H1 (cell line): ENCODE measurements around the gene KPNA4. TPM values are rescaled to one million over a fixed set of nuclear protein-coding genes. Genes with fewer than 3 reads are reported as not detected.

Experiments used
- CTCF ChIA-PET: fragments of 300-600 bp; sonication (Branson Sonifier 250); formaldehyde crosslinking; loops from one replicate; lab custom pipeline; 2021; ENCODE audit not compliant: partially characterized antibody; lab: Charles Lee
- POLR2A ChIA-PET: fragments of 300-600 bp; sonication (Branson Sonifier 250); formaldehyde crosslinking; loops from one replicate; lab custom pipeline; 2021; ENCODE audit warnings: inconsistent platforms; ENCODE audit not compliant: partially characterized antibody; lab: Charles Lee
- DNase-seq, 2 experiments: peaks; one replicate each; pipeline versions ENCODE4 v3.0.0 to v3.0.0-alpha.2; 2010 to 2022; ENCODE audit warnings: low spot score in 2 of 2, low read depth in 1 of 2, mixed read lengths in 1 of 2
- FAIRE-seq: peaks from 2 replicates; lab custom pipeline; 2011; peaks lifted over from hg19 to GRCh38; lab: Jason Lieb, UNC
- H2AFZ ChIP-seq: 2 replicates; pipeline ENCODE4 v1.8.1; 2012; ENCODE audit warnings: low read length, inconsistent platforms
- H2AK5ac ChIP-seq: 2 replicates; pipeline ENCODE4 v1.6.1; 2013; ENCODE audit warnings: low read depth, low read length
- H2BK120ac ChIP-seq: replicated peaks from 2 replicates; pipeline ENCODE3; 2013; ENCODE audit warnings: low read depth, low read length, inconsistent platforms
- H2BK12ac ChIP-seq: 2 replicates; pipeline ENCODE4 v1.6.1; 2013; ENCODE audit warnings: low read depth, low read length
- H2BK15ac ChIP-seq: 2 replicates; pipeline ENCODE4 v1.6.1; 2013; ENCODE audit warnings: low read length
- H2BK20ac ChIP-seq: 2 replicates; pipeline ENCODE4 v1.6.1; 2013; ENCODE audit warnings: low read length
- H2BK5ac ChIP-seq: 2 replicates; pipeline ENCODE4 v1.6.1; 2013; ENCODE audit warnings: low read depth, low read length
- H3K14ac ChIP-seq: 2 replicates; pipeline ENCODE4 v1.6.1; 2013; ENCODE audit warnings: inconsistent platforms; ENCODE audit not compliant: insufficient read length
- H3K18ac ChIP-seq: 2 replicates; pipeline ENCODE4 v1.6.1; 2013; ENCODE audit warnings: low read length; ENCODE audit errors: extremely low read depth
- H3K23ac ChIP-seq: 2 replicates; pipeline ENCODE4 v1.6.1; 2013; ENCODE audit warnings: inconsistent platforms; ENCODE audit not compliant: insufficient read length
- H3K23me2 ChIP-seq: 2 replicates; pipeline ENCODE4 v1.6.1; 2013; ENCODE audit warnings: low read depth, low read length
- H3K27ac ChIP-seq: 2 replicates; pipeline ENCODE4 v1.6.1; 2011; ENCODE audit warnings: low read depth, low read length, inconsistent platforms
- H3K27me3 ChIP-seq, 4 experiments: replicated peaks in 1 of 4; 1 replicate in 1 of 4; 2 replicates in 3 of 4; pipeline versions ENCODE4 v1.6.1 to v1.8.1; 2011 to 2013; ENCODE audit warnings: low read length in 3 of 4, mild to moderate bottlenecking in 3 of 4, inconsistent platforms in 2 of 4, mixed read lengths in 2 of 4, moderate library complexity in 1 of 4; ENCODE audit not compliant: control insufficient read depth in 3 of 4, insufficient read depth in 3 of 4; ENCODE audit errors: extremely low read depth in 1 of 4
- H3K36me3 ChIP-seq, 4 experiments: 2 replicates each; pipeline versions ENCODE4 v1.6.1 to v1.8.1; 2011 to 2013; ENCODE audit warnings: mild to moderate bottlenecking in 4 of 4, low read length in 3 of 4, moderate library complexity in 2 of 4, control low read depth in 1 of 4, inconsistent platforms in 1 of 4; ENCODE audit not compliant: insufficient read depth in 4 of 4, control insufficient read depth in 2 of 4
- H3K4ac ChIP-seq: replicated peaks from 2 replicates; pipeline ENCODE3; 2013; ENCODE audit warnings: low read length, low read depth, mixed read lengths, inconsistent platforms; ENCODE audit not compliant: insufficient read length
- H3K4me1 ChIP-seq, 4 experiments: replicated peaks in 1 of 4; 1 replicate in 1 of 4; 2 replicates in 3 of 4; pipeline versions ENCODE4 v1.6.1 to v1.8.1; 2011 to 2013; ENCODE audit warnings: low read length in 3 of 4, inconsistent platforms in 2 of 4, mixed read lengths in 1 of 4; ENCODE audit not compliant: insufficient read depth in 4 of 4, control insufficient read depth in 3 of 4
- H3K4me2 ChIP-seq, 2 experiments: 2 replicates each; pipeline versions ENCODE4 v1.6.1 to v1.8.1; 2011 to 2013; ENCODE audit warnings: low read depth in 2 of 2, low read length in 2 of 2, control low read depth in 1 of 2, inconsistent platforms in 1 of 2, mild to moderate bottlenecking in 1 of 2; ENCODE audit not compliant: insufficient read depth in 1 of 2
- H3K4me3 ChIP-seq, 4 experiments: fragments of 200-600, 300-600 bp in 1 of 4; sonication (generic), shearing (Covaris generic), sonication (Bioruptor Twin) in 1 of 4; 2 replicates each; pipeline versions ENCODE4 v1.5.1 to v1.8.1; 2011 to 2016; ENCODE audit warnings: low read length in 4 of 4, low read depth in 3 of 4, control low read depth in 2 of 4, inconsistent platforms in 2 of 4, mild to moderate bottlenecking in 2 of 4, mixed read lengths in 1 of 4, moderate library complexity in 1 of 4; ENCODE audit not compliant: insufficient read depth in 2 of 4; ENCODE audit errors: extremely low read depth in 1 of 4
- H3K56ac ChIP-seq: replicated peaks from 2 replicates; pipeline ENCODE3; 2013; ENCODE audit warnings: low read depth, mild to moderate bottlenecking, mixed read lengths, low read length, inconsistent platforms; ENCODE audit not compliant: insufficient read length
- H3K79me1 ChIP-seq: 2 replicates; pipeline ENCODE4 v1.6.1; 2013; ENCODE audit warnings: low read depth, low read length, control low read depth
- H3K79me2 ChIP-seq, 2 experiments: 2 replicates each; pipeline versions ENCODE4 v1.6.1 to v1.8.1; 2012 to 2013; ENCODE audit warnings: low read length in 2 of 2, mild to moderate bottlenecking in 2 of 2, inconsistent platforms in 1 of 2; ENCODE audit not compliant: insufficient read depth in 2 of 2, control insufficient read depth in 1 of 2
- H3K9ac ChIP-seq, 4 experiments: replicated peaks in 1 of 4; 1 replicate in 1 of 4; 2 replicates in 3 of 4; pipeline versions ENCODE4 v1.6.1 to v1.8.1; 2011 to 2013; ENCODE audit warnings: low read depth in 3 of 4, low read length in 3 of 4, control low read depth in 2 of 4, mild to moderate bottlenecking in 2 of 4, moderate library complexity in 2 of 4, inconsistent platforms in 1 of 4; ENCODE audit errors: extremely low read depth in 1 of 4
- H3K9me3 ChIP-seq, 2 experiments: 2 replicates each; pipeline versions ENCODE4 v1.6.1 to v1.8.1; 2012 to 2013; ENCODE audit warnings: mild to moderate bottlenecking in 2 of 2, moderate library complexity in 2 of 2, control low read depth in 1 of 2, inconsistent platforms in 1 of 2, low read depth in 1 of 2, low read length in 1 of 2, mixed read lengths in 1 of 2; ENCODE audit not compliant: insufficient read depth in 2 of 2
- H4K20me1 ChIP-seq, 2 experiments: replicated peaks in 1 of 2; 2 replicates each; pipeline versions ENCODE3 to v1.8.1; 2011 to 2013; ENCODE audit warnings: inconsistent platforms in 2 of 2, low read length in 2 of 2, mild to moderate bottlenecking in 1 of 2; ENCODE audit not compliant: insufficient read depth in 2 of 2, control insufficient read depth in 1 of 2
- H4K5ac ChIP-seq: 2 replicates; pipeline ENCODE4 v1.6.1; 2013; ENCODE audit warnings: low read length, low read depth, mixed read lengths, inconsistent platforms; ENCODE audit not compliant: insufficient read length
- H4K8ac ChIP-seq: 2 replicates; pipeline ENCODE4 v1.8.0; 2013; ENCODE audit warnings: mild to moderate bottlenecking, moderate library complexity, low read length, inconsistent platforms; ENCODE audit not compliant: insufficient read depth; ENCODE audit errors: extremely low read depth
- H4K91ac ChIP-seq: replicated peaks from 2 replicates; pipeline ENCODE3; 2013; ENCODE audit warnings: low read length, mixed read lengths, inconsistent platforms; ENCODE audit not compliant: insufficient read length
- RNF2 ChIP-seq: fragments of 200-900, 300-1000 bp; sonication (generic); IDR thresholded peaks from 2 replicates; pipeline ENCODE4 v1.7.1; 2016; ENCODE audit warnings: borderline replicate concordance, low read depth, mild to moderate bottlenecking, antibody characterized with exemption, low read length; ENCODE audit not compliant: poor library complexity, severe bottlenecking; ENCODE audit errors: missing control alignments
- WGBS, 2 experiments: shearing (Covaris generic) in 1 of 2; methylation state at CpG; one replicate each; pipeline versions ENCODE4 v1.1.6 to v1.1.7; 2013 to 2015; ENCODE audit warnings: low lambda C conversion rate in 2 of 2, mixed read lengths in 2 of 2, inconsistent platforms in 1 of 2, low coverage in 1 of 2, missing lambda C conversion rate in 1 of 2; ENCODE audit not compliant: insufficient replicate concordance in 2 of 2, insufficient coverage in 1 of 2, insufficient read length in 1 of 2; ENCODE audit errors: extremely low coverage in 1 of 2, missing lambda C conversion rate in 1 of 2; 5-methylcytosine and 5-hydroxymethylcytosine counted together
- polyA plus RNA-seq, 7 experiments: library from polyadenylated mRNA; depleted of rRNA in 3 of 7; stranded (reverse) in 5 of 7; unstranded in 2 of 7; fragments of >200 nt in 5 of 7; fragments of 200-250 nt in 2 of 7; gene quantifications; 1 replicate in 5 of 7; 2 replicates in 1 of 7; 4 replicates in 1 of 7; pipeline versions ENCODE4 v1.2.1 to v1.2.3, GENCODE V29; 2011 to 2013; ENCODE audit warnings: missing spikeins in 2 of 7, mixed read lengths in 2 of 7
- total RNA-seq: library from RNA; stranded (reverse); fragmentation: NEBNext Ultra II Directional; extraction: Animal tissue kit (Norgen Biotek cat#: 25700); gene quantifications from 2 replicates; pipeline ENCODE4 v1.2.1, GENCODE V29; 2021

Gene KPNA4
- total and polyA plus RNA-seq, 2 of the 8 experiments (the other 6 are each of a cell fraction or from before 2014, with no cell fraction given), result 13.2 to 81.9 TPM

DNA sequence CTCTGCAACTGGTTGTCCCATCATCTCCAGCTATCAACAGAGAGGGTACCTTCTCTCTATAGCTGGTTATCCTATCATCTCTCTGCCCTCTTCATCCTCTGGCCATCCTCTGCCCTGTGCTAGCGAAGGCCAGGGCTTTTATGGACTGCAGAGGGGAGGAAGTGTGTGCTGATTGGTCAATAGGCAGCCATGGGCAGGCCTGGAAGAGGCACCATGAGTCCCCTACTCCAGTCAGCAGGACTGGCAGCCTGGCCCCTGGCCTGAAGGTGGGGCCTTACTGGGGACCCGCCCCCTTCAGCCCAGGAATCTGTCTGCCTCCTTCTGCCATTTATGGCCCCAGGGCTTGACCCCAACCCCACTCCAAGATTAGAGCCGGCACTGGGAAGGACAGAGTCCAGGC, 105.3 kb downstream of the KPNA4 start:
- H3K27me3 ChIP-seq, result no peaks in the 10 kb centered on the region; a peak in 1 of 7 replicates
- H3K14ac ChIP-seq, result no peak overlapping the region
- H4K5ac ChIP-seq, result no peak overlapping the region
- DNase-seq (no peak), FAIRE-seq (no peak)
- no peak overlapping the region for H2BK20ac ChIP-seq
- H3K4me1 ChIP-seq, result peaks cover 0 to 4% (median 0%) of the 10 kb centered on the region in 4 experiments; a peak in 1 of 7 replicates
- H3K79me2 ChIP-seq, result no peaks in the 10 kb centered on the region
- no peaks in the 10 kb centered on the region for H3K23me2 ChIP-seq
- 87% methylated on average over 3 of the region's 3 CpGs; no CpG with 5 or more reads in 1 of the 2 experiments for WGBS, 2 experiments
- no peaks in the 10 kb centered on the region for H4K20me1 ChIP-seq
- no peak overlapping the region for H2AFZ ChIP-seq
- H3K9me3 ChIP-seq, result peaks cover 0 to 5% of the 10 kb centered on the region in 2 experiments; a peak in 1 of 4 replicates
- no peak overlapping the region for H3K4ac ChIP-seq
- no peak overlapping the region for H3K23ac ChIP-seq
- H4K8ac ChIP-seq, result no peak overlapping the region
- no peak overlapping the region for H3K9ac ChIP-seq
- H3K79me1 ChIP-seq, result no peaks in the 10 kb centered on the region
- no peak for TF ChIP-seq RNF2
- no peak overlapping the region for H2BK5ac ChIP-seq
- no peak overlapping the region for H2BK15ac ChIP-seq
- H4K91ac ChIP-seq, result no peak overlapping the region
- H2BK12ac ChIP-seq, result no peak overlapping the region
- H2AK5ac ChIP-seq, result no peak overlapping the region
- POLR2A ChIA-PET, result interaction anchor here (0.9 to 4.3 kb wide), 2 partner anchors 10 to 50 kb away, joined by 3 to 29 read pairs; partner anchors contain the start of gene TRIM59
- H3K4me3 ChIP-seq, result no peak overlapping the region
- H3K36me3 ChIP-seq, result no peaks in the 10 kb centered on the region
- no peak overlapping the region for H3K4me2 ChIP-seq
- CTCF ChIA-PET, result interaction anchor here (0.9 to 1.5 kb wide), 4 partner anchors 9 to 26 kb away, joined by 3 read pairs; partner anchors contain the start of gene TRIM59
- H2BK120ac ChIP-seq, result no peak overlapping the region
- no peak overlapping the region for H3K27ac ChIP-seq
- H3K18ac ChIP-seq, result no peak overlapping the region
- H3K56ac ChIP-seq, result no peak overlapping the region
